Fibroblast of lung (primary cell): ENCODE measurements around the gene GREB1.

Experiments used
- CTCF ChIP-seq, 2 donors: IDR thresholded peaks in 1 of 2; conservative IDR thresholded peaks in 1 of 2; 1 replicate in 1 of 2; 2 replicates in 1 of 2; pipeline ENCODE4 v1.5.1; 2011 to 2012; ENCODE audit warnings: low read length in 2 of 2, control low read depth in 1 of 2, inconsistent platforms in 1 of 2, low read depth in 1 of 2, mild to moderate bottlenecking in 1 of 2
- EZH2 ChIP-seq: IDR thresholded peaks from 2 replicates; pipeline ENCODE4 v1.5.1; 2012; ENCODE audit warnings: low read length, control low read depth, mild to moderate bottlenecking; ENCODE audit errors: missing control alignments

- TF ChIP-seq CTCF (conservative IDR thresholded peaks at IDR 0.05 in 1 of 2, IDR thresholded peaks at IDR 0.05 in 1 of 2; ENCODE audit: low read depth in 1 of 2, low read length in 2 of 2), result peak; percentile 73 to 77
- no peak for TF ChIP-seq EZH2
Measured at GRCh38 chr2:11688222-11689069, 154.6 kb downstream of the GREB1 start.
